SK-N-SH treated with all-trans-retinoic acid at 6 μM for 48 hours (cell line): ENCODE results near the gene ZMYND11.

ENCODE experiments used
- ESRRG ChIP-seq: fragments of 250-450 bp; sonication (Bioruptor Pico); IDR thresholded peaks from 2 replicates; pipeline ENCODE4 v1.6.1; 2021; ENCODE audit warnings: mild to moderate bottlenecking
- PATZ1 ChIP-seq: fragments of 250-450 bp; sonication (Bioruptor Pico); IDR thresholded peaks from 2 replicates; pipeline ENCODE4 v1.8.0; 2020; ENCODE audit warnings: mild to moderate bottlenecking, moderate library complexity, borderline replicate concordance
- TSHZ2 ChIP-seq: fragments of 250-450 bp; sonication (Bioruptor Pico); IDR thresholded peaks from 2 replicates; pipeline ENCODE4 v1.5.0; 2020; ENCODE audit warnings: mild to moderate bottlenecking, moderate library complexity
- ZNF70 ChIP-seq: fragments of 450-650 bp; formaldehyde crosslinking; IDR thresholded peaks from 2 replicates; pipeline ENCODE4 v1.5.0; 2020; ENCODE audit warnings: mild to moderate bottlenecking, moderate library complexity
- ZNF8 ChIP-seq: fragments of 450-650 bp; formaldehyde crosslinking; IDR thresholded peaks from 2 replicates; pipeline ENCODE4 v1.5.0; 2020; ENCODE audit warnings: mild to moderate bottlenecking, moderate library complexity

GRCh38 chr10:241451-241850 lies 106.2 kb downstream of the ZMYND11 start:
- TF ChIP-seq ZNF8, result no peak
- no peak for TF ChIP-seq PATZ1 (CRISPR knock-in tag)
- TF ChIP-seq ESRRG (CRISPR knock-in tag), result no peak
- no peak for TF ChIP-seq ZNF70 (CRISPR knock-in tag)
- no peak for TF ChIP-seq TSHZ2
